ENCODE measurements around the gene FBN1.

FBN1 gene

GRCh38 chr15:48645558-48646330 lies at the start of gene FBN1:
Gene FBN1 (minus strand): TSS chr15:48645709. CDS start chr15:48644769, 940 bp downstream.
- in situ Hi-C loops (cut with HindIII; ENCODE audit: low pct_unique_long_range_greater_than_20kb, low sequenced_read_pairs): no loop called here
- DNase-seq (ENCODE audit: low read depth in 1 of 2, low spot score in 1 of 2): no peak
- no peak for TF ChIP-seq JUND (IDR thresholded peaks at IDR 0.05; ENCODE audit: low read depth)

GRCh38 chr15:48693484-48693883 lies 48.0 kb upstream of the FBN1 start:
- DNase-seq (ENCODE audit: low read depth in 1 of 2, low spot score in 1 of 2): no peak
- in situ Hi-C loops (cut with HindIII; ENCODE audit: low pct_unique_long_range_greater_than_20kb, low sequenced_read_pairs): no loop called here
- no peak for TF ChIP-seq JUND (IDR thresholded peaks at IDR 0.05; ENCODE audit: low read depth)

GRCh38 chr15:48688493-48688892 lies 43.0 kb upstream of the FBN1 start:
- in situ Hi-C loops (cut with HindIII; ENCODE audit: low pct_unique_long_range_greater_than_20kb, low sequenced_read_pairs): no loop called here
- DNase-seq (ENCODE audit: low read depth in 1 of 2, low spot score in 1 of 2): no peak
- no peak for TF ChIP-seq JUND (IDR thresholded peaks at IDR 0.05; ENCODE audit: low read depth)

- peak in 1 of 2 experiments; percentile 25 for DNase-seq (ENCODE audit: low read depth in 1 of 2, low spot score in 1 of 2)
- no peak for TF ChIP-seq JUND (IDR thresholded peaks at IDR 0.05; ENCODE audit: low read depth)
- in situ Hi-C loops (cut with HindIII; ENCODE audit: low pct_unique_long_range_greater_than_20kb, low sequenced_read_pairs): no loop called here
These were observed 38.7 kb upstream of the FBN1 start for GRCh38 chr15:48683991-48684765.

GRCh38 chr15:48682942-48683651 lies 37.6 kb upstream of the FBN1 start:
- no peak for TF ChIP-seq JUND (IDR thresholded peaks at IDR 0.05; ENCODE audit: low read depth)
- peak in 1 of 2 experiments; percentile 57 for DNase-seq (ENCODE audit: low read depth in 1 of 2, low spot score in 1 of 2)
- in situ Hi-C loops (cut with HindIII; ENCODE audit: low pct_unique_long_range_greater_than_20kb, low sequenced_read_pairs): no loop called here

- in situ Hi-C loops (cut with HindIII; ENCODE audit: low pct_unique_long_range_greater_than_20kb, low sequenced_read_pairs): no loop called here
- no peak for DNase-seq (ENCODE audit: low read depth in 1 of 2, low spot score in 1 of 2)
- no peak for TF ChIP-seq JUND (IDR thresholded peaks at IDR 0.05; ENCODE audit: low read depth)
These were observed 35.8 kb upstream of the FBN1 start for GRCh38 chr15:48681353-48681752.

GRCh38 chr15:48680841-48681240 lies 35.3 kb upstream of the FBN1 start:
- TF ChIP-seq JUND (IDR thresholded peaks at IDR 0.05; ENCODE audit: low read depth): no peak
- no peak for DNase-seq (ENCODE audit: low read depth in 1 of 2, low spot score in 1 of 2)
- in situ Hi-C loops (cut with HindIII; ENCODE audit: low pct_unique_long_range_greater_than_20kb, low sequenced_read_pairs): no loop called here

- DNase-seq (ENCODE audit: low read depth in 1 of 2, low spot score in 1 of 2): no peak
- in situ Hi-C loops (cut with HindIII; ENCODE audit: low pct_unique_long_range_greater_than_20kb, low sequenced_read_pairs): no loop called here
These were observed 34.4 kb upstream of the FBN1 start for GRCh38 chr15:48679952-48680351.

GRCh38 chr15:48678851-48679250 lies 33.3 kb upstream of the FBN1 start:
- in situ Hi-C loops (cut with HindIII; ENCODE audit: low pct_unique_long_range_greater_than_20kb, low sequenced_read_pairs): no loop called here
- DNase-seq (ENCODE audit: low read depth in 1 of 2, low spot score in 1 of 2): no peak
- TF ChIP-seq JUND (IDR thresholded peaks at IDR 0.05; ENCODE audit: low read depth): no peak

More at GRCh38 chr15:48679952-48680351, 34.4 kb upstream of the FBN1 start:
- no peak for TF ChIP-seq JUND (IDR thresholded peaks at IDR 0.05; ENCODE audit: low read depth)

- no peak for TF ChIP-seq JUND (IDR thresholded peaks at IDR 0.05; ENCODE audit: low read depth)
- in situ Hi-C loops (cut with HindIII; ENCODE audit: low pct_unique_long_range_greater_than_20kb, low sequenced_read_pairs): no loop called here
- DNase-seq (ENCODE audit: low read depth in 1 of 2, low spot score in 1 of 2): no peak
These were observed 32.3 kb upstream of the FBN1 start for GRCh38 chr15:48677821-48678220.

- TF ChIP-seq JUND (IDR thresholded peaks at IDR 0.05; ENCODE audit: low read depth): no peak
- DNase-seq (ENCODE audit: low read depth in 1 of 2, low spot score in 1 of 2): no peak
- in situ Hi-C loops (cut with HindIII; ENCODE audit: low pct_unique_long_range_greater_than_20kb, low sequenced_read_pairs): no loop called here
These were observed 29.9 kb upstream of the FBN1 start for GRCh38 chr15:48675436-48675835.

- in situ Hi-C loops (cut with HindIII; ENCODE audit: low pct_unique_long_range_greater_than_20kb, low sequenced_read_pairs): no loop called here
- DNase-seq (ENCODE audit: low read depth in 1 of 2, low spot score in 1 of 2): no peak
- TF ChIP-seq JUND (IDR thresholded peaks at IDR 0.05; ENCODE audit: low read depth): no peak
These were observed 29.4 kb upstream of the FBN1 start for GRCh38 chr15:48674876-48675275.

GRCh38 chr15:48672206-48672605 lies 26.7 kb upstream of the FBN1 start:
- TF ChIP-seq JUND (IDR thresholded peaks at IDR 0.05; ENCODE audit: low read depth): no peak
- in situ Hi-C loops (cut with HindIII; ENCODE audit: low pct_unique_long_range_greater_than_20kb, low sequenced_read_pairs): no loop called here
- no peak for DNase-seq (ENCODE audit: low read depth in 1 of 2, low spot score in 1 of 2)
